ENCODE data around the gene CLIC6. TPM values are rescaled to one million over a fixed set of nuclear protein-coding genes. Genes with fewer than 3 reads are reported as not detected.

CLIC6 gene
- total and polyA plus RNA-seq, 3 donors from 2014 or later, result 0.16 to 2.0 (median 0.37) TPM

GRCh38 chr21:34679051-34679450 lies 10.3 kb downstream of the CLIC6 start:
- WGBS, 2 donors, result 61 to 63% methylated on average over 5 of the region's 5 CpGs
- no peaks in the 10 kb centered on the region for H3K9me3 ChIP-seq
- H3K36me3 ChIP-seq (ENCODE audit: low read depth, missing control alignments), result no peaks in the 10 kb centered on the region
- H3K4me1 ChIP-seq, result no peaks in the 10 kb centered on the region
- no peaks in the 10 kb centered on the region for H3K27me3 ChIP-seq
- H3K4me3 ChIP-seq, result no peak overlapping the region
- no peak for TF ChIP-seq POLR2A (IDR thresholded peaks at IDR 0.05)
- no peak for TF ChIP-seq CTCF (IDR thresholded peaks at IDR 0.05)
- DNase-seq, result no peak
- no peak overlapping the region for H3K27ac ChIP-seq
- intact Hi-C loops (cut with DNase I; ENCODE audit: low total_unique reads), result no loop called here

GRCh38 chr21:34684174-34684876 lies 15.5 kb downstream of the CLIC6 start:
- no peaks in the 10 kb centered on the region for H3K4me1 ChIP-seq

GRCh38 chr21:34687065-34687464 lies 18.3 kb downstream of the CLIC6 start:
- Histone ChIP-seq H3K9me3 (no peaks in the 10 kb centered on the region), H3K4me3 (no peak overlapping the region), H3K4me1 (no peaks in the 10 kb centered on the region), H3K27me3 (no peaks in the 10 kb centered on the region), H3K36me3 (ENCODE audit: low read depth, missing control alignments) (no peaks in the 10 kb centered on the region), H3K27ac (no peak overlapping the region)
- TF ChIP-seq CTCF (IDR thresholded peaks at IDR 0.05), result no peak
- no peak for TF ChIP-seq POLR2A (IDR thresholded peaks at IDR 0.05)
- 0% methylated on average over 1 of the region's 1 CpG for WGBS, 2 donors
- intact Hi-C loops (cut with DNase I; ENCODE audit: low total_unique reads), result no loop called here
- DNase-seq, result no peak

More at GRCh38 chr21:34684174-34684876, 15.5 kb downstream of the CLIC6 start:
- Histone ChIP-seq H3K36me3 (ENCODE audit: low read depth, missing control alignments) (no peaks in the 10 kb centered on the region), H3K9me3 (no peaks in the 10 kb centered on the region), H3K4me3 (no peak overlapping the region), H3K27me3 (no peaks in the 10 kb centered on the region), H3K27ac (no peak overlapping the region)
- DNase-seq, result no peak
- intact Hi-C loops (cut with DNase I; ENCODE audit: low total_unique reads), result no loop called here
- TF ChIP-seq POLR2A (IDR thresholded peaks at IDR 0.05) (no peak), CTCF (IDR thresholded peaks at IDR 0.05) (no peak)
- WGBS, 2 donors, result 50 to 73% methylated on average over 2 of the region's 2 CpGs

- no peaks in the 10 kb centered on the region for H3K9me3 ChIP-seq
- no peak overlapping the region for H3K4me3 ChIP-seq
- DNase-seq, result no peak
- intact Hi-C loops (cut with DNase I; ENCODE audit: low total_unique reads), result no loop called here
- H3K27me3 ChIP-seq, result no peaks in the 10 kb centered on the region
- no peak overlapping the region for H3K27ac ChIP-seq
- TF ChIP-seq POLR2A (IDR thresholded peaks at IDR 0.05), result no peak
- TF ChIP-seq CTCF (IDR thresholded peaks at IDR 0.05), result no peak
- WGBS, 2 donors, result 64 to 77% methylated on average over 2 of the region's 2 CpGs
- no peaks in the 10 kb centered on the region for H3K36me3 ChIP-seq (ENCODE audit: low read depth, missing control alignments)
- no peaks in the 10 kb centered on the region for H3K4me1 ChIP-seq
These were observed 19.0 kb downstream of the CLIC6 start for GRCh38 chr21:34687745-34688144.

GRCh38 chr21:34688145-34688544 lies 19.4 kb downstream of the CLIC6 start:
- Histone ChIP-seq H3K4me3 (no peak overlapping the region), H3K36me3 (ENCODE audit: low read depth, missing control alignments) (no peaks in the 10 kb centered on the region), H3K9me3 (no peaks in the 10 kb centered on the region), H3K27ac (no peak overlapping the region), H3K4me1 (no peaks in the 10 kb centered on the region), H3K27me3 (no peaks in the 10 kb centered on the region)
- DNase-seq, result no peak
- TF ChIP-seq CTCF (IDR thresholded peaks at IDR 0.05) (no peak), POLR2A (IDR thresholded peaks at IDR 0.05) (no peak)
- intact Hi-C loops (cut with DNase I; ENCODE audit: low total_unique reads), result no loop called here
- 85 to 88% methylated on average over 16 of the region's 16 CpGs for WGBS, 2 donors

Measured in testis (tissue), 3 donors.